Measurements from ENCODE around the gene TBC1D12.

- TF ChIP-seq CTCF (IDR thresholded peaks at IDR 0.05) (no peak), ZFX (IDR thresholded peaks at IDR 0.05; ENCODE audit: borderline replicate concordance) (no peak)
These were observed 3.1 kb downstream of the TBC1D12 start for GRCh38 chr10:94405406-94405805.
